Kidney (tissue), 14 donors: ENCODE measurements around the gene NF2. TPM values are rescaled to one million over a fixed set of nuclear protein-coding genes. Genes with fewer than 3 reads are reported as not detected.

Experiments used
- DNase-seq, 5 donors: peaks; one replicate each; pipeline ENCODE4 v3.0.0-alpha.2; 2013 to 2020
- FAIRE-seq: peaks from 2 replicates; lab custom pipeline; 2012; peaks lifted over from hg19 to GRCh38; lab: Jason Lieb, UNC
- H3K27ac ChIP-seq, 2 donors: one replicate each; pipeline ENCODE4 v1.7.0; 2013; ENCODE audit warnings: low read depth in 2 of 2, low read length in 2 of 2, inconsistent platforms in 1 of 2
- H3K27me3 ChIP-seq: one replicate; pipeline ENCODE4 v1.7.1; 2013; ENCODE audit warnings: low read length, inconsistent platforms; ENCODE audit not compliant: control insufficient read depth, insufficient read depth
- H3K36me3 ChIP-seq, 3 donors: one replicate each; pipeline versions ENCODE4 v1.7.0 to v1.7.1; 2013; ENCODE audit warnings: low read length in 3 of 3, control low read depth in 1 of 3, inconsistent platforms in 1 of 3; ENCODE audit not compliant: insufficient read depth in 3 of 3, control insufficient read depth in 2 of 3
- H3K4me1 ChIP-seq, 3 donors: one replicate each; pipeline versions ENCODE4 v1.7.0 to v1.7.1; 2013; ENCODE audit warnings: low read length in 3 of 3, inconsistent platforms in 1 of 3, low read depth in 1 of 3; ENCODE audit not compliant: control insufficient read depth in 2 of 3, insufficient read depth in 2 of 3
- H3K4me3 ChIP-seq, 3 donors: one replicate each; pipeline versions ENCODE4 v1.7.0 to v1.8.1; 2013; ENCODE audit warnings: low read length in 3 of 3, control low read depth in 1 of 3, inconsistent platforms in 1 of 3
- H3K9ac ChIP-seq, 3 donors: one replicate each; pipeline versions ENCODE4 v1.7.0 to v1.7.1; 2013; ENCODE audit warnings: low read length in 3 of 3, control low read depth in 1 of 3, inconsistent platforms in 1 of 3
- H3K9me3 ChIP-seq, 3 donors: one replicate each; pipeline versions ENCODE4 v1.7.0 to v1.7.1; 2013; ENCODE audit warnings: low read length in 3 of 3, control low read depth in 1 of 3, inconsistent platforms in 1 of 3; ENCODE audit not compliant: control insufficient read depth in 2 of 3, insufficient read depth in 1 of 3
- CTCF ChIP-seq: IDR thresholded peaks from 3 replicates; pipeline ENCODE4 v1.5.1; 2012; ENCODE audit warnings: mild to moderate bottlenecking, moderate library complexity, borderline replicate concordance; ENCODE audit not compliant: insufficient read depth; ENCODE audit errors: extremely low read depth
- intact Hi-C: fragments of 100-400 bp; cut with DNase I; formaldehyde crosslinking; loops from one replicate; pipeline ENCODE4 v1.11.1; 2022
- polyA plus RNA-seq: library from polyadenylated mRNA; stranded (reverse); fragments of 350-450 nt; fragmentation: Illumina TruSeq; extraction: RNeasy Lipid Tissue Mini Kit (QIAGEN cat#74804); gene quantifications from one replicate; pipeline ENCODE4 v1.2.3, GENCODE V29; 2014; ENCODE audit warnings: low read depth, low replicate concordance; ENCODE audit not compliant: insufficient read depth
- total RNA-seq: library from RNA; stranded (reverse); fragmentation: NEBNext Ultra II Directional; extraction: Animal tissue kit (Norgen Biotek cat#: 25700); gene quantifications from one replicate; pipeline ENCODE4 v1.2.1, GENCODE V29; 2021
- donor health status: control.
- donor health status: control.
- donor health status: control.
- donor health status: control.
- donor health status: control.
- donor health status: DM: yes; HTN: yes; CAD: no.
- donor health status: Normal renal cell carcinoma (clear cell type).

The NF2 gene
- total and polyA plus RNA-seq, 2 donors from 2014 or later: 15.4 to 60.6 TPM

GRCh38 chr22:29607426-29607825, 4.0 kb downstream of the NF2 start:
- FAIRE-seq: no peak

GRCh38 chr22:29609139-29609538, 5.7 kb downstream of the NF2 start:
- Histone ChIP-seq H3K4me3 (no peak overlapping the region), H3K4me1 (peaks cover 0 to 9% (median 2%) of the 10 kb centered on the region in 3 donors), H3K36me3 (no peaks in the 10 kb centered on the region), H3K27me3 (no peaks in the 10 kb centered on the region), H3K9ac (no peak overlapping the region), H3K9me3 (no peaks in the 10 kb centered on the region), H3K27ac (no peak overlapping the region)
- FAIRE-seq (no peak), DNase-seq (no peak)
- peak; percentile 18 for TF ChIP-seq CTCF
- intact Hi-C loops: no loop called here

More at GRCh38 chr22:29607426-29607825, 4.0 kb downstream of the NF2 start:
- intact Hi-C loops: no loop called here
- Histone ChIP-seq H3K9me3 (no peaks in the 10 kb centered on the region), H3K4me3 (no peak overlapping the region), H3K27ac (no peak overlapping the region), H3K4me1 (peaks cover 0 to 9% (median 2%) of the 10 kb centered on the region in 3 donors), H3K27me3 (no peaks in the 10 kb centered on the region), H3K36me3 (no peaks in the 10 kb centered on the region), H3K9ac (no peak overlapping the region)
- no peak for DNase-seq
- TF ChIP-seq CTCF: no peak

- no peak for TF ChIP-seq CTCF
- intact Hi-C loops: no loop called here
- H3K9ac ChIP-seq: no peak overlapping the region
- no peaks in the 10 kb centered on the region for H3K9me3 ChIP-seq
- peaks cover 0 to 2% (median 0%) of the 10 kb centered on the region in 3 donors for H3K4me1 ChIP-seq
- FAIRE-seq: no peak
- no peaks in the 10 kb centered on the region for H3K27me3 ChIP-seq
- H3K27ac ChIP-seq: no peak overlapping the region
- H3K36me3 ChIP-seq: no peaks in the 10 kb centered on the region
- DNase-seq: no peak
- H3K4me3 ChIP-seq: no peak overlapping the region
Observed at GRCh38 chr22:29610780-29611179, 7.3 kb downstream of the NF2 start.
